H9 (cell line): Measurements from ENCODE around the gene COLEC12. TPM values are rescaled to one million over a fixed set of nuclear protein-coding genes. Genes with fewer than 3 reads are reported as not detected.

Experiments
- DNase-seq: peaks from one replicate; pipeline ENCODE4 v3.0.0-alpha.2; 2017
- H2AFZ ChIP-seq: one replicate; pipeline ENCODE4 v1.6.1; 2013; ENCODE audit warnings: mild to moderate bottlenecking, low read length, control low read depth, moderate library complexity
- H2AK5ac ChIP-seq: 2 replicates; pipeline ENCODE4 v1.6.1; 2013; ENCODE audit warnings: low read length, control low read depth, mixed read lengths; ENCODE audit not compliant: insufficient read length
- H2BK120ac ChIP-seq: one replicate; pipeline ENCODE4 v1.6.1; 2013; ENCODE audit warnings: low read depth, mild to moderate bottlenecking, low read length, control low read depth, inconsistent platforms; ENCODE audit not compliant: poor library complexity, severe bottlenecking
- H2BK12ac ChIP-seq: 2 replicates; pipeline ENCODE4 v1.6.1; 2013; ENCODE audit warnings: low read length, control low read depth, mixed read lengths, low read depth; ENCODE audit not compliant: insufficient read length
- H2BK15ac ChIP-seq: 2 replicates; pipeline ENCODE4 v1.6.1; 2013; ENCODE audit warnings: low read depth, low read length, control low read depth
- H2BK20ac ChIP-seq: one replicate; pipeline ENCODE4 v1.6.1; 2013; ENCODE audit warnings: low read depth, mild to moderate bottlenecking, low read length, control low read depth, inconsistent platforms; ENCODE audit not compliant: poor library complexity, severe bottlenecking
- H2BK5ac ChIP-seq: 2 replicates; pipeline ENCODE4 v1.6.1; 2013; ENCODE audit warnings: low read length, control low read depth, mixed read lengths; ENCODE audit not compliant: insufficient read length
- H3K14ac ChIP-seq: 2 replicates; pipeline ENCODE4 v1.6.1; 2013; ENCODE audit warnings: low read length, control low read depth; ENCODE audit not compliant: insufficient read depth
- H3K18ac ChIP-seq: 2 replicates; pipeline ENCODE4 v1.6.1; 2013; ENCODE audit warnings: low read depth, mild to moderate bottlenecking, mixed read lengths, low read length, control low read depth; ENCODE audit not compliant: insufficient read length
- H3K23ac ChIP-seq: 2 replicates; pipeline ENCODE4 v1.6.1; 2013; ENCODE audit warnings: low read length, control low read depth, mixed read lengths, low read depth; ENCODE audit not compliant: insufficient read length
- H3K23me2 ChIP-seq: 2 replicates; pipeline ENCODE4 v1.6.1; 2013; ENCODE audit warnings: low read depth, mild to moderate bottlenecking, mixed read lengths, low read length, control low read depth; ENCODE audit not compliant: insufficient read length, poor library complexity, severe bottlenecking
- H3K27ac ChIP-seq: 2 replicates; pipeline ENCODE4 v1.5.1; 2013; ENCODE audit warnings: low read length, control low read depth, mixed read lengths, low read depth; ENCODE audit not compliant: insufficient read length
- H3K27me3 ChIP-seq: 2 replicates; pipeline ENCODE4 v1.6.1; 2013; ENCODE audit warnings: low read length, control low read depth, inconsistent platforms; ENCODE audit not compliant: insufficient read depth
- H3K4ac ChIP-seq: 2 replicates; pipeline ENCODE4 v1.6.1; 2013; ENCODE audit warnings: low read depth, mild to moderate bottlenecking, control low read depth, inconsistent platforms, low read length, moderate library complexity
- H3K4me1 ChIP-seq: 2 replicates; pipeline ENCODE4 v1.6.1; 2013; ENCODE audit warnings: low read length, control low read depth, inconsistent platforms; ENCODE audit not compliant: insufficient read depth
- H3K4me2 ChIP-seq: 2 replicates; pipeline ENCODE4 v1.6.1; 2013; ENCODE audit warnings: low read length, control low read depth, mixed read lengths; ENCODE audit not compliant: insufficient read length, insufficient read depth
- H3K56ac ChIP-seq: 2 replicates; pipeline ENCODE4 v1.6.1; 2013; ENCODE audit warnings: low read depth, mild to moderate bottlenecking, mixed read lengths, low read length, control low read depth; ENCODE audit not compliant: insufficient read length
- H3K79me1 ChIP-seq: 2 replicates; pipeline ENCODE4 v1.6.1; 2013; ENCODE audit warnings: low read depth, mild to moderate bottlenecking, moderate library complexity, low read length, control low read depth, inconsistent platforms; ENCODE audit not compliant: insufficient read depth, poor library complexity, severe bottlenecking
- H3K79me2 ChIP-seq: 2 replicates; pipeline ENCODE4 v1.6.1; 2013; ENCODE audit warnings: low read length, control low read depth, inconsistent platforms; ENCODE audit not compliant: insufficient read depth
- H3K9ac ChIP-seq: 2 replicates; pipeline ENCODE4 v1.6.1; 2013; ENCODE audit warnings: low read length, control low read depth, mixed read lengths; ENCODE audit not compliant: insufficient read length; ENCODE audit errors: extremely low read depth
- H3K9me3 ChIP-seq: one replicate; pipeline ENCODE4 v1.6.1; 2013; ENCODE audit warnings: low read depth, low read length, inconsistent platforms; ENCODE audit not compliant: control insufficient read depth
- H3T11ph ChIP-seq: one replicate; pipeline ENCODE4 v1.6.1; 2013; ENCODE audit warnings: mild to moderate bottlenecking, low read length, control low read depth, inconsistent platforms
- H4K20me1 ChIP-seq: one replicate; pipeline ENCODE4 v1.6.1; 2013; ENCODE audit not compliant: control insufficient read depth, insufficient read length, insufficient read depth
- H4K5ac ChIP-seq: 2 replicates; pipeline ENCODE4 v1.6.1; 2013; ENCODE audit warnings: low read depth, mild to moderate bottlenecking, mixed read lengths, low read length, control low read depth; ENCODE audit not compliant: insufficient read length
- H4K8ac ChIP-seq: replicated peaks from 2 replicates; pipeline ENCODE4 v1.6.1; 2013; ENCODE audit warnings: low read length, control low read depth, mixed read lengths, low read depth; ENCODE audit not compliant: insufficient read length
- H4K91ac ChIP-seq: 2 replicates; pipeline ENCODE4 v1.6.1; 2013; ENCODE audit warnings: low read depth, mild to moderate bottlenecking, moderate library complexity, mixed read lengths, low read length, control low read depth; ENCODE audit not compliant: insufficient read length
- H3K27ac Mint-ChIP-seq, 3 experiments: 2 replicates in 2 of 3; 3 replicates in 1 of 3; pipeline ENCODE4 v1.8.0; 2020 to 2021; ENCODE audit warnings: mixed read lengths in 3 of 3, mild to moderate bottlenecking in 1 of 3, moderate library complexity in 1 of 3
- H3K27me3 Mint-ChIP-seq: 2 replicates; pipeline ENCODE4 v1.8.0; 2021; ENCODE audit warnings: low read depth, mild to moderate bottlenecking, moderate library complexity, mixed read lengths
- H3K36me3 Mint-ChIP-seq, 3 experiments: 2 replicates in 2 of 3; 3 replicates in 1 of 3; pipeline ENCODE4 v1.8.0; 2020 to 2021; ENCODE audit warnings: low read depth in 3 of 3, mixed read lengths in 3 of 3; ENCODE audit not compliant: insufficient read depth in 1 of 3
- H3K4me1 Mint-ChIP-seq, 2 experiments: 2 replicates each; pipeline ENCODE4 v1.8.0; 2020; ENCODE audit warnings: mixed read lengths in 2 of 2
- H3K4me3 Mint-ChIP-seq, 2 experiments: 2 replicates in 1 of 2; 3 replicates in 1 of 2; pipeline ENCODE4 v1.8.0; 2020 to 2021; ENCODE audit warnings: mild to moderate bottlenecking in 2 of 2, mixed read lengths in 2 of 2, moderate library complexity in 1 of 2
- H3K9me3 Mint-ChIP-seq, 2 experiments: 2 replicates in 1 of 2; 3 replicates in 1 of 2; pipeline ENCODE4 v1.8.0; 2020; ENCODE audit warnings: mild to moderate bottlenecking in 2 of 2, mixed read lengths in 2 of 2, moderate library complexity in 1 of 2
- WGBS: extraction: QIAGEN DNeasy Blood & Tissue Kit; methylation state at CpG from one replicate; pipeline ENCODE4 v1.1.7; 2013; ENCODE audit warnings: missing lambda C conversion rate, low lambda C conversion rate, mixed read lengths; ENCODE audit not compliant: insufficient read length; ENCODE audit errors: extremely low coverage; 5-methylcytosine and 5-hydroxymethylcytosine counted together
- total RNA-seq: library from RNA; stranded (reverse); gene quantifications from 2 replicates; pipeline ENCODE4 v1.2.1, GENCODE V29; 2021
- TF ChIP-seq, protein P1 (sequence below): fragments of 200-600 bp; sonication (generic); conservative IDR thresholded peaks from 3 replicates; pipeline ENCODE4 v1.8.0; 2021; ENCODE audit warnings: antibody characterized with exemption, mild to moderate bottlenecking

Gene COLEC12
- total RNA-seq, 1 experiment from 2014 or later = 0.70 TPM

DNA sequence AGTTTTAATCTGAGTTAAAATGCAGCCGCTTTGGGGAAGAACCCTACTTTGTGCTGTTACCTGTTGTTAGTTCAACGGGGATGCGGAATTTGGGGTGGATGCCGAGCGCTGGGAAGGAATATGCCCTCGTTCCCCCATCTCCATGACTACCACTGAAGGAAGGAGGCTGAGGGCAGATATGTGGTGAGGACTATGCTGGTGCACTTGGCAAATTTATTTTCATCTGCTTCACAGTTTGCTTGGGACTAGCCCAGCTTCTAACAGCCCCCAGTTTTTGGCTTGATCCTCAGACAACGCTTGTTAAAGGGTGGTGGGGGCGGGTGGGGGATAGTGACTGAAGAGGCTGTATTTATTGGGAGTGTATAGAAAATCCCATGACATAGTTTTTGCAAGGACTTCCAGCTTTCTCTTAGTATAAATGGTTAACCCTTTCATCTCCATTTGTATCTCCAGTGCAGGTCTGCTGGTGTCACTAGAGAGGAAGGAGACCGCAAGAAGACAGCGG lies 100.8 kb downstream of the COLEC12 start:
- no peak overlapping the region for H3K4me3 Mint-ChIP-seq
- no peaks in the 10 kb centered on the region for H3K4me1 ChIP-seq
- no peaks in the 10 kb centered on the region; a peak in 1 of 7 replicates for H3K36me3 Mint-ChIP-seq

More for the DNA sequence above, 100.8 kb downstream of the COLEC12 start:
- peaks cover 1% of the 10 kb centered on the region; the same call in 1 of the 2 replicates for H3K27me3 Mint-ChIP-seq
- no peak overlapping the region for H2BK12ac ChIP-seq
- H2BK20ac ChIP-seq = no peak overlapping the region
- whole genome bisulfite sequencing = no CpG with 5 or more reads among the region's 10 CpGs
- H3K4me1 Mint-ChIP-seq = no peaks in the 10 kb centered on the region
- H2BK5ac ChIP-seq = no peak overlapping the region
- peaks cover 4 to 10% of the 10 kb centered on the region in 2 experiments for H3K9me3 Mint-ChIP-seq
- H3T11ph ChIP-seq = no peak overlapping the region
- H2BK15ac ChIP-seq = no peak overlapping the region
- no peak overlapping the region; a peak in 1 of 7 replicates for H3K27ac Mint-ChIP-seq
- H3K23me2 ChIP-seq = no peaks in the 10 kb centered on the region
- H3K4ac ChIP-seq = no peak overlapping the region
- H4K20me1 ChIP-seq = no peaks in the 10 kb centered on the region
- H2AFZ ChIP-seq = no peak overlapping the region
- no peak overlapping the region for H4K91ac ChIP-seq
- TF ChIP-seq, protein P1, sequence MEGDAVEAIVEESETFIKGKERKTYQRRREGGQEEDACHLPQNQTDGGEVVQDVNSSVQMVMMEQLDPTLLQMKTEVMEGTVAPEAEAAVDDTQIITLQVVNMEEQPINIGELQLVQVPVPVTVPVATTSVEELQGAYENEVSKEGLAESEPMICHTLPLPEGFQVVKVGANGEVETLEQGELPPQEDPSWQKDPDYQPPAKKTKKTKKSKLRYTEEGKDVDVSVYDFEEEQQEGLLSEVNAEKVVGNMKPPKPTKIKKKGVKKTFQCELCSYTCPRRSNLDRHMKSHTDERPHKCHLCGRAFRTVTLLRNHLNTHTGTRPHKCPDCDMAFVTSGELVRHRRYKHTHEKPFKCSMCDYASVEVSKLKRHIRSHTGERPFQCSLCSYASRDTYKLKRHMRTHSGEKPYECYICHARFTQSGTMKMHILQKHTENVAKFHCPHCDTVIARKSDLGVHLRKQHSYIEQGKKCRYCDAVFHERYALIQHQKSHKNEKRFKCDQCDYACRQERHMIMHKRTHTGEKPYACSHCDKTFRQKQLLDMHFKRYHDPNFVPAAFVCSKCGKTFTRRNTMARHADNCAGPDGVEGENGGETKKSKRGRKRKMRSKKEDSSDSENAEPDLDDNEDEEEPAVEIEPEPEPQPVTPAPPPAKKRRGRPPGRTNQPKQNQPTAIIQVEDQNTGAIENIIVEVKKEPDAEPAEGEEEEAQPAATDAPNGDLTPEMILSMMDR = no peak
- H3K56ac ChIP-seq = no peak overlapping the region
- no peak overlapping the region for H3K14ac ChIP-seq
- no peak overlapping the region for H3K27ac ChIP-seq
- no peaks in the 10 kb centered on the region for H3K79me2 ChIP-seq
- no peak overlapping the region for H2AK5ac ChIP-seq
- no peak overlapping the region for H4K8ac ChIP-seq
- no peak overlapping the region for H3K23ac ChIP-seq
- no peak for DNase-seq
- no peak overlapping the region for H3K4me2 ChIP-seq
- H2BK120ac ChIP-seq = no peak overlapping the region
- H3K18ac ChIP-seq = no peak overlapping the region
- no peaks in the 10 kb centered on the region for H3K9me3 ChIP-seq
- H3K79me1 ChIP-seq = no peaks in the 10 kb centered on the region
- no peak overlapping the region for H3K9ac ChIP-seq
- no peaks in the 10 kb centered on the region for H3K27me3 ChIP-seq
- H4K5ac ChIP-seq = no peak overlapping the region
